Trophoblast cell (in vitro differentiated cells and primary cell): Measurements from ENCODE around the gene COG2.

Experiments
- DNase-seq, 2 donors: peaks; one replicate each; pipeline ENCODE4 v3.0.0-alpha.2; 2016
- H2AFZ ChIP-seq: 2 replicates; pipeline ENCODE4 v1.6.1; 2013; ENCODE audit warnings: low read length, moderate library complexity, mild to moderate bottlenecking; ENCODE audit not compliant: insufficient read depth, poor library complexity
- H2AK5ac ChIP-seq: 2 replicates; pipeline ENCODE4 v1.6.1; 2013; ENCODE audit warnings: mild to moderate bottlenecking, low read length
- H2BK120ac ChIP-seq: 2 replicates; pipeline ENCODE4 v1.6.1; 2013; ENCODE audit warnings: low read length, mild to moderate bottlenecking, moderate library complexity; ENCODE audit not compliant: insufficient read depth, poor library complexity
- H2BK12ac ChIP-seq: 2 replicates; pipeline ENCODE4 v1.6.1; 2013; ENCODE audit warnings: mild to moderate bottlenecking, low read length, moderate library complexity
- H2BK5ac ChIP-seq: 2 replicates; pipeline ENCODE4 v1.6.1; 2013; ENCODE audit warnings: low read length, low read depth, moderate library complexity, mild to moderate bottlenecking; ENCODE audit not compliant: poor library complexity
- H3K14ac ChIP-seq: 2 replicates; pipeline ENCODE4 v1.6.1; 2013; ENCODE audit warnings: mild to moderate bottlenecking, low read length
- H3K18ac ChIP-seq: 2 replicates; pipeline ENCODE4 v1.6.1; 2013; ENCODE audit warnings: mild to moderate bottlenecking, low read length
- H3K23ac ChIP-seq: 2 replicates; pipeline ENCODE4 v1.6.1; 2013; ENCODE audit warnings: low read length
- H3K27ac ChIP-seq: 2 replicates; pipeline ENCODE4 v1.5.1; 2013; ENCODE audit warnings: low read depth, mild to moderate bottlenecking, inconsistent platforms, low read length, moderate library complexity
- H3K27me3 ChIP-seq: 2 replicates; pipeline ENCODE4 v1.6.1; 2013; ENCODE audit warnings: inconsistent platforms, mild to moderate bottlenecking, low read length, moderate library complexity; ENCODE audit not compliant: insufficient read depth
- H3K36me3 ChIP-seq, 2 experiments: 1 replicate in 1 of 2; 2 replicates in 1 of 2; pipeline ENCODE4 v1.6.1; 2013; ENCODE audit warnings: low read length in 2 of 2, mild to moderate bottlenecking in 2 of 2, moderate library complexity in 1 of 2; ENCODE audit not compliant: insufficient read depth in 2 of 2, control insufficient read depth in 1 of 2
- H3K4ac ChIP-seq: 2 replicates; pipeline ENCODE4 v1.6.1; 2013; ENCODE audit warnings: low read depth, mild to moderate bottlenecking, low read length, moderate library complexity
- H3K4me1 ChIP-seq, 2 experiments: 1 replicate in 1 of 2; 2 replicates in 1 of 2; pipeline ENCODE4 v1.6.1; 2013; ENCODE audit warnings: low read length in 2 of 2, mild to moderate bottlenecking in 2 of 2, moderate library complexity in 1 of 2; ENCODE audit not compliant: insufficient read depth in 2 of 2, control insufficient read depth in 1 of 2
- H3K4me2 ChIP-seq: 2 replicates; pipeline ENCODE4 v1.6.1; 2013; ENCODE audit warnings: inconsistent platforms, mild to moderate bottlenecking, low read length, moderate library complexity
- H3K4me3 ChIP-seq: 2 replicates; pipeline ENCODE4 v1.5.1; 2013; ENCODE audit warnings: mild to moderate bottlenecking, low read depth, low read length, inconsistent platforms
- H3K79me1 ChIP-seq: one replicate; pipeline ENCODE4 v1.6.1; 2013; ENCODE audit warnings: low read length
- H3K79me2 ChIP-seq: 2 replicates; pipeline ENCODE4 v1.6.1; 2013; ENCODE audit warnings: low read length, mild to moderate bottlenecking; ENCODE audit not compliant: control insufficient read depth, insufficient read depth, poor library complexity
- H3K9ac ChIP-seq: 2 replicates; pipeline ENCODE4 v1.6.1; 2013; ENCODE audit warnings: mild to moderate bottlenecking, low read length
- H3K9me3 ChIP-seq: 2 replicates; pipeline ENCODE4 v1.6.1; 2013; ENCODE audit warnings: low read depth, mild to moderate bottlenecking, control low read depth, inconsistent platforms, low read length; ENCODE audit not compliant: insufficient read depth
- H4K12ac ChIP-seq: 2 replicates; pipeline ENCODE4 v1.6.1; 2013; ENCODE audit warnings: low read depth, mild to moderate bottlenecking, low read length, moderate library complexity
- H4K8ac ChIP-seq: 2 replicates; pipeline ENCODE4 v1.6.1; 2013; ENCODE audit warnings: low read depth, mild to moderate bottlenecking, low read length, moderate library complexity
- H4K91ac ChIP-seq: one replicate; pipeline ENCODE4 v1.6.1; 2013; ENCODE audit warnings: low read depth, mild to moderate bottlenecking, low read length, moderate library complexity
- WGBS: extraction: QIAGEN DNeasy Blood & Tissue Kit; methylation state at CpG from one replicate; pipeline ENCODE4 v1.1.7; 2013; ENCODE audit warnings: missing lambda C conversion rate; ENCODE audit not compliant: insufficient read length, insufficient coverage; ENCODE audit errors: extremely low coverage; 5-methylcytosine and 5-hydroxymethylcytosine counted together

Gene COG2

DNA sequence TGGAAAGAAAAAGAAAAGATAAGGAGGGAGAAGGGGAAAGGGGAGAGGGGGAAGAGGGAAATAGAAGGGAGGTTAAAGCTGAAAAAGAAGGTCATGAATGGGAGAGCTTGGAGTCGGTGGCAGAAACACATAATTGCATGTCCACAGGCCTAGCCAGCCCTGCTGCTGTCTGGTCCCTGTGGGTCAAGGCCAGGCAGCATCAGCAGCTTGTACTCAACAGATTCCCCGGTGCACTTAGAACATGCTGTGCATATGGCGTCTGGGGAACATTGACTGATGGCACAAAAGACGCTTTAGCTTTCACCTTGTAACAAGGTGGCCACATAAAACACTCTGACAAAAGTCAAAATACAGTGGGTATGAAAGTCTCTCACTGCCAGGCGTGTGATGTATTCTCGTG is 25.9 kb downstream of the COG2 start:
- Histone ChIP-seq H3K4me3 (no peak overlapping the region), H3K9me3 (no peaks in the 10 kb centered on the region), H2AFZ (no peak overlapping the region), H3K9ac (no peak overlapping the region), H3K36me3 (peaks cover 5 to 23% of the 10 kb centered on the region in 2 experiments), H4K8ac (no peak overlapping the region), H3K4me2 (no peak overlapping the region), H2AK5ac (no peak overlapping the region), H2BK5ac (no peak overlapping the region), H4K91ac (no peak overlapping the region), H4K12ac (no peak overlapping the region), H3K79me2 (no peaks in the 10 kb centered on the region), H3K27ac (no peak overlapping the region), H3K18ac (no peak overlapping the region), H3K23ac (no peak overlapping the region), H2BK12ac (no peak overlapping the region), H2BK120ac (no peak overlapping the region), H3K4ac (no peak overlapping the region), H3K14ac (no peak overlapping the region), H3K4me1 (no peaks in the 10 kb centered on the region), H3K79me1 (no peaks in the 10 kb centered on the region), H3K27me3 (no peaks in the 10 kb centered on the region)
- no peak for DNase-seq
- no CpG with 5 or more reads among the region's 6 CpGs for WGBS

GRCh38 chr1:230669543-230669942 is 27.3 kb downstream of the COG2 start:
- Histone ChIP-seq H3K27ac (no peak overlapping the region), H3K79me2 (no peaks in the 10 kb centered on the region), H3K27me3 (no peaks in the 10 kb centered on the region), H2AK5ac (no peak overlapping the region), H2AFZ (no peak overlapping the region), H3K36me3 (peaks cover 5 to 23% of the 10 kb centered on the region in 2 experiments), H3K9me3 (no peaks in the 10 kb centered on the region), H2BK120ac (no peak overlapping the region), H3K79me1 (no peaks in the 10 kb centered on the region), H2BK12ac (no peak overlapping the region), H3K4me3 (no peak overlapping the region), H4K91ac (no peak overlapping the region), H3K18ac (no peak overlapping the region), H3K14ac (no peak overlapping the region), H2BK5ac (no peak overlapping the region), H3K4ac (no peak overlapping the region), H3K23ac (no peak overlapping the region), H3K4me1 (no peaks in the 10 kb centered on the region), H3K9ac (no peak overlapping the region), H3K4me2 (no peak overlapping the region), H4K8ac (no peak overlapping the region), H4K12ac (no peak overlapping the region)
- no peak for DNase-seq
- no CpG with 5 or more reads among the region's 8 CpGs for WGBS

GRCh38 chr1:230674581-230674980 is 32.3 kb downstream of the COG2 start:
- no CpG with 5 or more reads among the region's 2 CpGs for WGBS

DNA sequence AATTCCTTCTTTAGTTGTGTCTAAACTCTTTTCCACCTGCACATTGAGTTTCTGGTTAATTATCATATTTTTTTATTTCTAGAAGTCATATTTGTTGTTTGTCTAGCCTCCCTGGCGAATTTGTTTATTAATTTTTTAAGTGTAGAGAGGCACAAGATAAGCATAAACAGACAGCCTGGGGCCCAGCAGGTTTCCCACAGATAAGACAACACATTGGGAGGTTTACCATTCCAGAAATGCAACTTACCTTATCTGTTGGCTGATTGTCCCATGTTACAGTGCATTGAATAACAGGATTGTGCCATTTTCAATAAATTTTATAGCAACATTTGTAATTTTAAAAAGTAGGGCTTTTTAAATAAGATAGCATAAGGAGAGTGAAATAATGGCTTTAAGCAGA is 34.9 kb downstream of the COG2 start:
- no peaks in the 10 kb centered on the region for H3K4me1 ChIP-seq
- H3K4ac ChIP-seq = no peak overlapping the region
- H3K18ac ChIP-seq = no peak overlapping the region
- H3K36me3 ChIP-seq = peaks cover 10% of the 10 kb centered on the region in 2 experiments
- no peak overlapping the region for H4K8ac ChIP-seq
- H3K79me1 ChIP-seq = no peaks in the 10 kb centered on the region
- H3K23ac ChIP-seq = no peak overlapping the region
- no peak overlapping the region for H4K91ac ChIP-seq
- H3K9me3 ChIP-seq = no peaks in the 10 kb centered on the region
- no peak overlapping the region for H2BK12ac ChIP-seq
- no peak overlapping the region for H3K27ac ChIP-seq
- H3K27me3 ChIP-seq = no peaks in the 10 kb centered on the region
- no peak overlapping the region for H2AK5ac ChIP-seq
- no peak overlapping the region for H3K4me3 ChIP-seq
- H3K4me2 ChIP-seq = no peak overlapping the region
- no peak overlapping the region for H2BK120ac ChIP-seq
- no peak overlapping the region for H4K12ac ChIP-seq
- H2BK5ac ChIP-seq = no peak overlapping the region
- no CpG with 5 or more reads among the region's 1 CpG for WGBS
- H3K9ac ChIP-seq = no peak overlapping the region
- H3K14ac ChIP-seq = no peak overlapping the region
- no peak overlapping the region for H2AFZ ChIP-seq
- no peaks in the 10 kb centered on the region for H3K79me2 ChIP-seq
- no peak for DNase-seq

More at GRCh38 chr1:230674581-230674980, 32.3 kb downstream of the COG2 start:
- H3K9me3 ChIP-seq = no peaks in the 10 kb centered on the region
- no peak overlapping the region for H2AK5ac ChIP-seq
- no peaks in the 10 kb centered on the region for H3K4me1 ChIP-seq
- H3K4me2 ChIP-seq = no peak overlapping the region
- H4K8ac ChIP-seq = no peak overlapping the region
- no peak overlapping the region for H2BK12ac ChIP-seq
- no peak overlapping the region for H3K18ac ChIP-seq
- no peak overlapping the region for H3K14ac ChIP-seq
- H4K91ac ChIP-seq = no peak overlapping the region
- H3K79me2 ChIP-seq = no peaks in the 10 kb centered on the region
- no peak overlapping the region for H3K9ac ChIP-seq
- H3K79me1 ChIP-seq = no peaks in the 10 kb centered on the region
- H3K27me3 ChIP-seq = no peaks in the 10 kb centered on the region
- no peak overlapping the region for H2AFZ ChIP-seq
- no peak overlapping the region for H4K12ac ChIP-seq
- H3K4me3 ChIP-seq = no peak overlapping the region
- H3K27ac ChIP-seq = no peak overlapping the region
- no peak overlapping the region for H2BK120ac ChIP-seq
- peaks cover 5 to 10% of the 10 kb centered on the region in 2 experiments for H3K36me3 ChIP-seq
- DNase-seq = no peak
- no peak overlapping the region for H3K4ac ChIP-seq
- H3K23ac ChIP-seq = no peak overlapping the region
- H2BK5ac ChIP-seq = no peak overlapping the region
